GM12892 (cell line): Measurements from ENCODE around the gene MBD3L3.

Source experiments
- POLR2A ChIP-seq: IDR thresholded peaks from 2 replicates; pipeline ENCODE4 v1.6.1; 2011; ENCODE audit warnings: low read depth, low read length, control low read depth
- POLR2AphosphoS5 ChIP-seq: IDR thresholded peaks from 2 replicates; pipeline ENCODE4 v1.6.1; 2011; ENCODE audit warnings: low read depth, low read length, control low read depth

DNA sequence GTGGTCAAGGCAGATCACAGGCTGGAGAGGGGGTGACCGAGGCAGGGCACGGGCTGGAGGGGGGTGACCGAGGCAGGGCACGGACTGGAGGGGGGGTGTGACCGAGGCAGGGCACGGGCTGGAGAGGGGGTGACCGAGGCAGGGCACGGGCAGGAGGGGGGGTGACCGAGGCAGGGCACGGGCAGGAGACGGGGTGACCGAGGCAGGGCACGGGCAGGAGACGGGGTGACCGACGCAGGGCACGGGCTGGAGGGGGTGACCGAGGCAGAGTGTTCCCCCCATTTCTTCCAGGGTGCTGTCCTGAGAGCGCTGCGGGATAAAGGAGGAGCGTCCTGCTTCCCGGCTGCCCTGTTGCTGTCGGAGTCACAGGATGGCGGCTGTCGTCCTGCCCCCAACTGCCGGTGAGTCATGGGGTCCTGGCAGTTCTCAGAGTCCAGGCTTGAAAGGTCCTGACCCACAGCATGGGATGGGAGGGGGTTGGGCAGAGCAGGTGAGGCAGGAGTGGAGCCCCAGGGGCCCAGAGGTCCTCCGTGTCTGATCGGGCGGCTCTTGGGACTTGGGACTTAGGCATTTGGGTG is 16.3 kb upstream of the MBD3L3 start:
- TF ChIP-seq POLR2A (no peak), POLR2AphosphoS5 (no peak)
